K562 (cell line): Measurements from ENCODE around the gene PNRC2. TPM values are rescaled to one million over a fixed set of nuclear protein-coding genes. Genes with fewer than 3 reads are reported as not detected.
A peak's percentile ranks its signal among the peaks of the same experiment; 100 is the strongest.

Source experiments
- BRF1 ChIP-seq: IDR thresholded peaks from 3 replicates; pipeline ENCODE4 v1.6.1; 2011; ENCODE audit warnings: borderline replicate concordance, mild to moderate bottlenecking; ENCODE audit not compliant: insufficient read length; ENCODE audit errors: extremely low read depth
- CBFA2T3 ChIP-seq: fragments of 450-650 bp; IDR thresholded peaks from 2 replicates; pipeline ENCODE4 v1.6.1; 2017
- CHD7 ChIP-seq: fragments of 200-600 bp; sonication (generic); IDR thresholded peaks from one replicate; pipeline ENCODE4 v1.6.1; 2012; ENCODE audit warnings: mild to moderate bottlenecking, low read depth, low read length, inconsistent platforms
- FOXM1 ChIP-seq, 2 experiments: fragments of 450-650 bp in 1 of 2; sonication (generic) in 1 of 2; formaldehyde crosslinking in 1 of 2; IDR thresholded peaks; 2 replicates each; pipeline versions ENCODE4 v1.6.1 to v1.9.0; 2017 to 2022; ENCODE audit warnings: low read depth in 2 of 2, mild to moderate bottlenecking in 2 of 2, missing genetic modification reagents in 1 of 2, moderate library complexity in 1 of 2
- JUND ChIP-seq, 2 experiments: IDR thresholded peaks; 2 replicates in 1 of 2; 3 replicates in 1 of 2; pipeline ENCODE4 v1.6.1; 2011; ENCODE audit warnings: borderline replicate concordance in 2 of 2, low read depth in 2 of 2, low read length in 2 of 2, improper control_type of control experiment in 1 of 2, missing biosample characterization in 1 of 2, missing genetic modification characterization in 1 of 2, missing genetic modification reagents in 1 of 2
- PHB ChIP-seq: fragments of 250-450 bp; sonication (Bioruptor Pico); IDR thresholded peaks from 2 replicates; pipeline ENCODE4 v1.5.0; 2021
- PHF8 ChIP-seq: fragments of 200-600 bp; sonication (generic); IDR thresholded peaks from 2 replicates; pipeline ENCODE4 v1.6.1; 2012; ENCODE audit warnings: mixed run types, mild to moderate bottlenecking, inconsistent platforms, low read length, moderate library complexity, borderline replicate concordance
- TEAD4 ChIP-seq, 2 experiments: sonication (generic) in 1 of 2; formaldehyde crosslinking in 1 of 2; IDR thresholded peaks; 2 replicates each; pipeline versions ENCODE4 v1.6.1 to v1.8.0; 2012 to 2022; ENCODE audit warnings: borderline replicate concordance in 1 of 2, inconsistent platforms in 1 of 2, low read length in 1 of 2, mild to moderate bottlenecking in 1 of 2, missing genetic modification reagents in 1 of 2
- TRIM24 ChIP-seq, 2 experiments: fragments of 450-650 bp; IDR thresholded peaks; 2 replicates each; pipeline ENCODE4 v1.6.1; 2016
- ZNF444 ChIP-seq: fragments of 250-450 bp; sonication (Bioruptor Pico); IDR thresholded peaks from 2 replicates; pipeline ENCODE4 v1.4.0; 2020; ENCODE audit warnings: mild to moderate bottlenecking, moderate library complexity
- polyA plus RNA-seq, 8 experiments: library from polyadenylated mRNA; depleted of rRNA in 4 of 8; stranded (reverse) in 5 of 8; unstranded in 3 of 8; fragments of >200 nt; fragmentation: Nextera tagmentation in 2 of 8; fragmentation: Illumina TruSeq in 1 of 8; extraction: Ambion mirVana in 2 of 8; extraction: Trizol in 1 of 8; gene quantifications; 2 replicates each; pipeline versions ENCODE4 v1.2.1 to v1.2.3, GENCODE V29; 2011 to 2014; ENCODE audit warnings: inconsistent platforms in 1 of 8, missing spikeins in 1 of 8
- total RNA-seq, 7 experiments: library from RNA; depleted of rRNA in 6 of 7; stranded (reverse); fragments of >200 nt in 6 of 7; fragmentation: Illumina TruSeq in 2 of 7; extraction: Trizol in 2 of 7; gene quantifications; 2 replicates each; pipeline versions ENCODE4 v1.2.1 to v1.2.3, GENCODE V29; 2011 to 2021; ENCODE audit warnings: low replicate concordance in 1 of 7

The PNRC2 gene
- total and polyA plus RNA-seq, 9 of the 15 experiments (the other 6 are each of a cell fraction or from before 2014, with no cell fraction given): 127 to 303 (median 203) TPM

- TF ChIP-seq CHD7: no peak
- TF ChIP-seq PHB (CRISPR knock-in tag): no peak
- TF ChIP-seq BRF1: no peak
- no peak for TF ChIP-seq FOXM1 (IDR thresholded peaks at IDR 0.05; ENCODE audit: low read depth)
- TF ChIP-seq FOXM1 (CRISPR knock-in tag; IDR thresholded peaks at IDR 0.05; ENCODE audit: low read depth): no peak
- no peak for TF ChIP-seq PHF8
- TF ChIP-seq JUND (IDR thresholded peaks at IDR 0.05; ENCODE audit: borderline replicate concordance, low read depth, low read length): no peak
- TF ChIP-seq JUND (tag; IDR thresholded peaks at IDR 0.05; ENCODE audit: borderline replicate concordance, low read depth, low read length): no peak
- 0 out of 2 replicates have a peak, but pooled peaks have one; percentile 10 for TF ChIP-seq TEAD4 (IDR thresholded peaks at IDR 0.05; ENCODE audit: low read length)
- TF ChIP-seq TEAD4 (CRISPR knock-in tag; IDR thresholded peaks at IDR 0.05; ENCODE audit: borderline replicate concordance): no peak
- TF ChIP-seq CBFA2T3: peak; percentile 30; the same call in 1 of the 2 replicates
- TF ChIP-seq TRIM24 (IDR thresholded peaks at IDR 0.05): no peak
- TF ChIP-seq ZNF444 (CRISPR knock-in tag): no peak
- TF ChIP-seq, all 486 proteins: peak for 6
These were observed 44.2 kb upstream of the PNRC2 start (continued) for GRCh38 chr1:23915466-23915865.
